Fibroblast of lung (primary cell): ENCODE results near the gene TRAPPC2. TPM values are rescaled to one million over a fixed set of nuclear protein-coding genes. Genes with fewer than 3 reads are reported as not detected.

Experiments used
- DNase-seq, 2 donors: peaks; one replicate each; pipeline versions ENCODE4 v3.0.0 to v3.0.0-alpha.2; 2010; ENCODE audit warnings: low read depth in 2 of 2
- H2AFZ ChIP-seq: 2 replicates; pipeline ENCODE4 v1.5.1; 2012; ENCODE audit warnings: low read length, control low read depth, inconsistent platforms
- H3K27ac ChIP-seq: 2 replicates; pipeline ENCODE4 v1.5.1; 2011; ENCODE audit warnings: low read length, control low read depth; ENCODE audit not compliant: insufficient read depth
- H3K27me3 ChIP-seq: 2 replicates; pipeline ENCODE4 v1.5.1; 2011; ENCODE audit warnings: mild to moderate bottlenecking, low read length; ENCODE audit not compliant: control insufficient read depth, insufficient read depth
- H3K36me3 ChIP-seq: 2 replicates; pipeline ENCODE4 v1.5.1; 2011; ENCODE audit warnings: low read length; ENCODE audit not compliant: control insufficient read depth, insufficient read depth
- H3K4me1 ChIP-seq: 2 replicates; pipeline ENCODE4 v1.5.1; 2011; ENCODE audit warnings: low read length; ENCODE audit not compliant: control insufficient read depth, insufficient read depth; ENCODE audit errors: extremely low read depth
- H3K4me2 ChIP-seq: 2 replicates; pipeline ENCODE4 v1.5.1; 2011; ENCODE audit warnings: low read length, control low read depth; ENCODE audit not compliant: insufficient read depth; ENCODE audit errors: extremely low read depth
- H3K4me3 ChIP-seq, 4 experiments: fragments of 200-600 bp in 1 of 4; sonication (generic) in 1 of 4; replicated peaks in 1 of 4; 2 replicates each; pipeline ENCODE4 v1.5.1; 2011 to 2016; ENCODE audit warnings: low read length in 4 of 4, low read depth in 3 of 4, mild to moderate bottlenecking in 3 of 4, control low read depth in 2 of 4, inconsistent platforms in 1 of 4, mixed read lengths in 1 of 4; ENCODE audit not compliant: insufficient read depth in 1 of 4; ENCODE audit errors: control extremely low read depth in 1 of 4
- H3K79me2 ChIP-seq: 2 replicates; pipeline ENCODE4 v1.5.1; 2012; ENCODE audit warnings: mild to moderate bottlenecking, low read length, inconsistent platforms; ENCODE audit not compliant: control insufficient read depth, insufficient read depth
- H3K9ac ChIP-seq: 2 replicates; pipeline ENCODE4 v1.5.1; 2011; ENCODE audit warnings: mild to moderate bottlenecking, low read length, control low read depth; ENCODE audit not compliant: insufficient read depth
- H3K9me3 ChIP-seq: 2 replicates; pipeline ENCODE4 v1.5.1; 2012; ENCODE audit warnings: low read depth, low read length; ENCODE audit not compliant: control insufficient read depth, insufficient read depth
- H4K20me1 ChIP-seq: 2 replicates; pipeline ENCODE4 v1.5.1; 2011; ENCODE audit warnings: low read length; ENCODE audit not compliant: control insufficient read depth, insufficient read depth; ENCODE audit errors: extremely low read depth
- EZH2 ChIP-seq: IDR thresholded peaks from 2 replicates; pipeline ENCODE4 v1.5.1; 2012; ENCODE audit warnings: low read length, control low read depth, mild to moderate bottlenecking; ENCODE audit errors: missing control alignments
- polyA plus RNA-seq, 2 donors: library from polyadenylated mRNA; depleted of rRNA in 1 of 2; stranded (reverse) in 1 of 2; unstranded in 1 of 2; fragments of >200 nt; gene quantifications; 2 replicates each; pipeline ENCODE4 v1.2.1, GENCODE V29; 2011 to 2012; ENCODE audit warnings: missing spikeins in 1 of 2
- total RNA-seq: library from RNA; depleted of rRNA; stranded (reverse); fragments of >200 nt; gene quantifications from 2 replicates; pipeline ENCODE4 v1.2.1, GENCODE V29; 2014
- TF ChIP-seq, protein P1 (sequence below), 2 donors: IDR thresholded peaks in 1 of 2; conservative IDR thresholded peaks in 1 of 2; 1 replicate in 1 of 2; 2 replicates in 1 of 2; pipeline ENCODE4 v1.5.1; 2011 to 2012; ENCODE audit warnings: low read length in 2 of 2, control low read depth in 1 of 2, inconsistent platforms in 1 of 2, low read depth in 1 of 2, mild to moderate bottlenecking in 1 of 2

The TRAPPC2 gene
- total and polyA plus RNA-seq, 2 donors (not counting 1 experiment from before 2014, with no cell fraction given) = 16.0 to 22.0 TPM

DNA sequence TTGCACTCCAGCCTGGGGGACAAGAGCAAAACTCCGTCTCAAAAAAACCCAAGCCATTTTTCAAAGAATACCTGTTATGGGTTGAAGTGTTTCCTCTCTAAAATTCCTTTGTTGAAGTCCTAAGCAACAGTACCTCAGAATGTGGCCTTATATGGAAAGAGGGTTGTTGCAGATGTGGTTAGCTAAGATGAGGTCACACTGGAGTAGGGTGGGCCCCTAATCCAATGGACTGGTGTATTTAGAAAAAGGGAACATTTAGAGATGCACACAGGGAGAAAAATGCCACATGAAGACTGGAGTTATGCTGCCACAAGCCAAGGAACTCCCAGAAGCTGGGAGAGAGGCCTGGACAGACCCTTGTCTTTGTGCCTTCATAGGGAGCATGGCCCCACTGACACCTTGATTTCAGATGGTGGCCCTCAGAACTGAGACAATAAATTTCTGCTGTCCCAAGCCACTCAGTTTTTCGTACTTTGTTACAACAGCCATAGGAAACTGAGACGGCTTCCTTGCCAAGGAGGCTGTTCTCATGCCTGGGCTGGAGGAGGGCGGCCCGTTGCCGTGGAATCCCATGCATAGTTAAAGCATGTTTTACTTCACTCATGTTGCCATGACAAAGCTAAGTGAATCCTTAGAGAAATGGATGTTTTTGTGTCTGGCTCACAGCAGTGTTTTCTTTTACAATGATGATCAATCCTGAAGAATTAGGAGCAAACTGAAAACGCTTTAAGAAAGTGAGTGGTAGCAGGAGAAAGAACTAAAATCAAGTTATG lies 16.5 kb downstream of the TRAPPC2 start:
- H3K27ac ChIP-seq = peak overlapping the region; percentile 71
- no peak overlapping the region for H3K4me2 ChIP-seq
- H3K79me2 ChIP-seq = peaks cover 12% of the 10 kb centered on the region
- no peak overlapping the region for H3K4me3 ChIP-seq
- H3K27me3 ChIP-seq = no peaks in the 10 kb centered on the region
- no peak for TF ChIP-seq EZH2
- TF ChIP-seq, protein P1, sequence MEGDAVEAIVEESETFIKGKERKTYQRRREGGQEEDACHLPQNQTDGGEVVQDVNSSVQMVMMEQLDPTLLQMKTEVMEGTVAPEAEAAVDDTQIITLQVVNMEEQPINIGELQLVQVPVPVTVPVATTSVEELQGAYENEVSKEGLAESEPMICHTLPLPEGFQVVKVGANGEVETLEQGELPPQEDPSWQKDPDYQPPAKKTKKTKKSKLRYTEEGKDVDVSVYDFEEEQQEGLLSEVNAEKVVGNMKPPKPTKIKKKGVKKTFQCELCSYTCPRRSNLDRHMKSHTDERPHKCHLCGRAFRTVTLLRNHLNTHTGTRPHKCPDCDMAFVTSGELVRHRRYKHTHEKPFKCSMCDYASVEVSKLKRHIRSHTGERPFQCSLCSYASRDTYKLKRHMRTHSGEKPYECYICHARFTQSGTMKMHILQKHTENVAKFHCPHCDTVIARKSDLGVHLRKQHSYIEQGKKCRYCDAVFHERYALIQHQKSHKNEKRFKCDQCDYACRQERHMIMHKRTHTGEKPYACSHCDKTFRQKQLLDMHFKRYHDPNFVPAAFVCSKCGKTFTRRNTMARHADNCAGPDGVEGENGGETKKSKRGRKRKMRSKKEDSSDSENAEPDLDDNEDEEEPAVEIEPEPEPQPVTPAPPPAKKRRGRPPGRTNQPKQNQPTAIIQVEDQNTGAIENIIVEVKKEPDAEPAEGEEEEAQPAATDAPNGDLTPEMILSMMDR (conservative IDR thresholded peaks at IDR 0.05 in 1 of 2, IDR thresholded peaks at IDR 0.05 in 1 of 2; ENCODE audit: low read depth in 1 of 2, low read length in 2 of 2) = no peak
- no peaks in the 10 kb centered on the region for H3K36me3 ChIP-seq
- H4K20me1 ChIP-seq = no peaks in the 10 kb centered on the region
- H3K9ac ChIP-seq = no peak overlapping the region
- DNase-seq = peak; percentile 47 to 69
- no peaks in the 10 kb centered on the region for H3K9me3 ChIP-seq
- H3K4me1 ChIP-seq = peaks cover 2% of the 10 kb centered on the region
- no peak overlapping the region for H2AFZ ChIP-seq

DNA sequence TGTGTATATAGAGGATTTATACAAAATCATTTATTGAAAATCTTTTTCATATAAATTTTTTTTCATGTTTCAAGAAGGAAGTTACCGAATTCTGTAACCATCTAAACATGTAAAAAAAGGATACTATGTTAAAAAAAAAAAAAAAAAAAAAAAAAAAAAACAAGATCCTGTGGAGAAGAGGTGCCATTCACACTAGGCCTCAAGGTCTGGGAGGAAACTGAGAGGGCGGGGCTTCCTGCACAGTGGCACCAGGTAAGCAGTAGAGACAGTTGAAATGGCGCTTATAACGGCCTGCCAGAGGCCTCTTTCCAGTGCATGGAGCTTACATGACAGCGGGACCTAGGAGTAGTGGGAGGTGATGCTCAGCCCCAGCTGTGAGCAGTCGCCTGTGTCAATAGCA lies 17.5 kb downstream of the TRAPPC2 start:
- no peak for DNase-seq
- TF ChIP-seq, protein P1 (conservative IDR thresholded peaks at IDR 0.05 in 1 of 2, IDR thresholded peaks at IDR 0.05 in 1 of 2; ENCODE audit: low read depth in 1 of 2, low read length in 2 of 2) = no peak
- TF ChIP-seq EZH2 = no peak
- Histone ChIP-seq H3K27me3 (no peaks in the 10 kb centered on the region), H3K27ac (no peak overlapping the region), H4K20me1 (no peaks in the 10 kb centered on the region), H3K79me2 (peaks cover 12% of the 10 kb centered on the region), H3K36me3 (no peaks in the 10 kb centered on the region), H3K4me3 (no peak overlapping the region), H2AFZ (no peak overlapping the region), H3K9me3 (no peaks in the 10 kb centered on the region), H3K9ac (no peak overlapping the region), H3K4me1 (peaks cover 2% of the 10 kb centered on the region), H3K4me2 (no peak overlapping the region)

DNA sequence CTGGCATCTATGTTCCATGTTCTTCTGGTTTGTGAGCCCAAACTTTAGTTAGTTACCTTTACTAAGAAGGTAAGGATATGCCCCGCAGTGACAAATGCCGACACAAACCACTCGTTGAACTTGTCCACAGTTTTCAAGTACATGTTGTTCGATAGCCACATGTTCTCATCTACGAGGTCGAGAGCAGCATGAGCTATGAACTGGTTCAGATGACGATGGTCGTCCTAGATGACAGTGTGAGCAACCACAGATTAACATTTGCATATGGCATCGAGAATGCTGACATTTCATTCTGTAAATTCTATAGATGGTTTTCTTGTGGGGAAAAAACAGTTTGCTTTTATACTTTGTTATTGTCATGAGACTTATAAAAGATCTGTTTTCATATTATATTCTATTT lies 18.0 kb downstream of the TRAPPC2 start:
- Histone ChIP-seq H3K79me2 (peaks cover 12% of the 10 kb centered on the region), H3K9ac (no peak overlapping the region), H3K4me3 (no peak overlapping the region), H2AFZ (no peak overlapping the region), H3K27me3 (no peaks in the 10 kb centered on the region), H3K4me2 (no peak overlapping the region), H4K20me1 (no peaks in the 10 kb centered on the region), H3K9me3 (no peaks in the 10 kb centered on the region), H3K4me1 (peaks cover 2% of the 10 kb centered on the region), H3K36me3 (peaks cover 3% of the 10 kb centered on the region), H3K27ac (no peak overlapping the region)
- TF ChIP-seq, protein P1 (conservative IDR thresholded peaks at IDR 0.05 in 1 of 2, IDR thresholded peaks at IDR 0.05 in 1 of 2; ENCODE audit: low read depth in 1 of 2, low read length in 2 of 2) = no peak
- no peak for TF ChIP-seq EZH2
- no peak for DNase-seq
